SH-SY5Y (cell line): ENCODE measurements around the gene MCEMP1.

ENCODE experiments used
- GATA2 ChIP-seq: IDR thresholded peaks from 2 replicates; pipeline ENCODE4 v1.6.1; 2011; ENCODE audit warnings: mild to moderate bottlenecking, low read depth, low read length
- GATA3 ChIP-seq: IDR thresholded peaks from 2 replicates; pipeline ENCODE4 v1.6.1; 2011; ENCODE audit warnings: low read depth, mild to moderate bottlenecking, low read length, moderate library complexity

DNA sequence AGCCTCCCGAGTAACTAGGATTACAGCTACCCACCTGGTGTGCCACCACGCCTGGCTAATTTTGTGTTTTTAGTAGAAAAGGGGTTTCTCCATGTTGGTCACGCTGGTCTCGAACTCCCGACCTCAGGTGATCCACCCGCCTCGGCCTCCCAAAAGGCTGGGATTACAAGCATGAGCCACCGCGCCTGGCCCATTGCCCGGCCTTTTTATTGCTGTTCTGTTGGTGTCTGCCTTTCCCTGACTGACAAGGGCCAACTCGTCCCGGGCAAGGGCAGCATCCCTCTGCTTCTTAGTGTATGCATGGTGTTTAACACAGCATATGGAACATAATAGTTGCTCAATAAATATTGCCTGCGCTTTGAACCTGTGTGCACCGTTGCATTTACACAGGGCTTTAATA is 14.2 kb upstream of the MCEMP1 start:
- no peak for TF ChIP-seq GATA2
- no peak for TF ChIP-seq GATA3
